ENCODE data around the gene MUC2. TPM values are rescaled to one million over a fixed set of nuclear protein-coding genes. Genes with fewer than 3 reads are reported as not detected.

MUC2 gene
- total and polyA plus RNA-seq, 10 of the 15 experiments (the other 5 are each of a cell fraction or from before 2014, with no cell fraction given), result 0.23 TPM; not detected in 9

DNA sequence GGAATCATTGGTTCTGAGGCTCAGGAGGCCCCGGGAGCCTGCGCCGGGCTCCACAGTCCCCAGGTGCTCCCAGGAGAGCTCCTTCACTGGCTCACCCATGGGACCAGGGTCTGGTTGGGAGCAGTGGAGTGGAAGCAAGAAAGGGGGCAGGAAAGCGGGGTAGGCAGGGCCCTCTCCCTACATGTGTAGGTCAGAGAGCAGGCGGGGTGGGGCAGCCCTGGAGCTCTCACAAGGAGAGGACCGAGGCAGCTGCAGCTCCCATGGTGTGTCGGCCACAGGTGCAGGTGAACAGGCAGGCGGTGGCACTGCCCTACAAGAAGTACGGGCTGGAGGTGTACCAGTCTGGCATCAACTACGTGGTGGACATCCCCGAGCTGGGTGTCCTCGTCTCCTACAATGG lies 28.3 kb downstream of the MUC2 start (continued):
- TF ChIP-seq, protein P1, sequence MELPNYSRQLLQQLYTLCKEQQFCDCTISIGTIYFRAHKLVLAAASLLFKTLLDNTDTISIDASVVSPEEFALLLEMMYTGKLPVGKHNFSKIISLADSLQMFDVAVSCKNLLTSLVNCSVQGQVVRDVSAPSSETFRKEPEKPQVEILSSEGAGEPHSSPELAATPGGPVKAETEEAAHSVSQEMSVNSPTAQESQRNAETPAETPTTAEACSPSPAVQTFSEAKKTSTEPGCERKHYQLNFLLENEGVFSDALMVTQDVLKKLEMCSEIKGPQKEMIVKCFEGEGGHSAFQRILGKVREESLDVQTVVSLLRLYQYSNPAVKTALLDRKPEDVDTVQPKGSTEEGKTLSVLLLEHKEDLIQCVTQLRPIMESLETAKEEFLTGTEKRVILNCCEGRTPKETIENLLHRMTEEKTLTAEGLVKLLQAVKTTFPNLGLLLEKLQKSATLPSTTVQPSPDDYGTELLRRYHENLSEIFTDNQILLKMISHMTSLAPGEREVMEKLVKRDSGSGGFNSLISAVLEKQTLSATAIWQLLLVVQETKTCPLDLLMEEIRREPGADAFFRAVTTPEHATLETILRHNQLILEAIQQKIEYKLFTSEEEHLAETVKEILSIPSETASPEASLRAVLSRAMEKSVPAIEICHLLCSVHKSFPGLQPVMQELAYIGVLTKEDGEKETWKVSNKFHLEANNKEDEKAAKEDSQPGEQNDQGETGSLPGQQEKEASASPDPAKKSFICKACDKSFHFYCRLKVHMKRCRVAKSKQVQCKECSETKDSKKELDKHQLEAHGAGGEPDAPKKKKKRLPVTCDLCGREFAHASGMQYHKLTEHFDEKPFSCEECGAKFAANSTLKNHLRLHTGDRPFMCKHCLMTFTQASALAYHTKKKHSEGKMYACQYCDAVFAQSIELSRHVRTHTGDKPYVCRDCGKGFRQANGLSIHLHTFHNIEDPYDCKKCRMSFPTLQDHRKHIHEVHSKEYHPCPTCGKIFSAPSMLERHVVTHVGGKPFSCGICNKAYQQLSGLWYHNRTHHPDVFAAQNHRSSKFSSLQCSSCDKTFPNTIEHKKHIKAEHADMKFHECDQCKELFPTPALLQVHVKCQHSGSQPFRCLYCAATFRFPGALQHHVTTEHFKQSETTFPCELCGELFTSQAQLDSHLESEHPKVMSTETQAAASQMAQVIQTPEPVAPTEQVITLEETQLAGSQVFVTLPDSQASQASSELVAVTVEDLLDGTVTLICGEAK (IDR thresholded peaks at IDR 0.05; ENCODE audit: borderline replicate concordance), result no peak
- TF ChIP-seq ZNF207 (IDR thresholded peaks at IDR 0.05; ENCODE audit: borderline replicate concordance), result no peak

DNA sequence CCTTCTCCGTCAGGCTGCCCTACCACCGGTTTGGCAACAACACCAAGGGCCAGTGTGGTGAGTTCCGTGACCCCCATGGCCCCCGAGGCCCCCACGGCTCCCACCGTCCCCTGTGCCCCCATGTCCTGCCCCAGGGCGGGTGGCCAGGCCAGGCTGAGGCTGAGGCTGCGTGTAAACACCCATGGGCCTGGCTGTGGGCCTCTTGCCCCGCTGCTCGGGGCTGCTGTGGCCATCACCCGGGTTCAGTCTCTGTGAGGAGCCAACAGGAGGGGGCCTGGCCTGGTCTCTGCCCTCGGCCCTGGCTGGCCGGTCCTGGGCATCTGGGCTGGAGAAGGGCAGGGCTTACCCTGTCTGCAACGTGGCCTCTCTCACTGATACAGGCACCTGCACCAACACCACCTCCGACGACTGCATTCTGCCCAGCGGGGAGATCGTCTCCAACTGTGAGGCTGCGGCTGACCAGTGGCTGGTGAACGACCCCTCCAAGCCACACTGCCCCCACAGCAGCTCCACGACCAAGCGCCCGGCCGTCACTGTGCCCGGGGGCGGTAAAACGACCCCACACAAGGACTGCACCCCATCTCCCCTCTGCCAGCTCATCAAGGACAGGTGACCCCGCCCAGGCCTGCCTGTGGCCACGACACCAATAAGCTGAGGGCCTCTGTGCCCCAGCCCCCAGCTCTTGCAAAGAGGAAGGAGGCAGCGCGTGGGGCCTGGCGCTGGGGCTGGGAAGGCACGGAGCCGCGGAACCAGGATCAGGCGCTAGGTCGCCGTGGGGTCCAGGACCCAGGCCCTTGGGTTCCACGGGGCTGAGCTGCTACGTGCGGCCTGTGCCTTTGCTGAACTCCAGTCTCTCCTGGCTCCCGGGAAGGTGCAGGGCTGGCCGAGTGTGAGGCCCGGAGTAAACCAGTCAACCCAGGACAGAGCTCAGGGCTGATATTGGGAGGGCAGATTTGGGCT lies 29.0 kb downstream of the MUC2 start:
- in situ Hi-C loops (cut with MboI), result no loop called here
- POLR2A ChIA-PET, result no interaction called here
- intact Hi-C loops (cut with micrococcal nuclease; ENCODE audit: unreplicated experiment), result no loop called here

More for the DNA sequence above, 29.0 kb downstream of the MUC2 start:
- H3K27ac ChIP-seq (ENCODE audit: control insufficient read depth, insufficient read depth), result no peak overlapping the region
- no peak overlapping the region for H3K9ac ChIP-seq (ENCODE audit: control insufficient read depth, insufficient read depth, low read length)
- H3K36me3 ChIP-seq (ENCODE audit: control insufficient read depth in 2 of 2, insufficient read depth in 2 of 2, low read length in 1 of 2), result no peaks in the 10 kb centered on the region
- no peak for ATAC-seq
- WGBS (ENCODE audit: insufficient coverage, insufficient replicate concordance, low lambda C conversion rate, missing lambda C conversion rate), result 53% methylated on average over 38 of the region's 44 CpGs
- DNase-seq (ENCODE audit: low read depth, low spot score), result no peak
- no peak overlapping the region for H3K4me3 ChIP-seq
- FAIRE-seq, result no peak
- SMC1A ChIA-PET (ENCODE audit: uncharacterized antibody, unreplicated experiment), result no interaction called here
- no peaks in the 10 kb centered on the region for H3K4me1 ChIP-seq (ENCODE audit: control insufficient read depth, insufficient read depth, low read length)
- no peaks in the 10 kb centered on the region for H3K79me2 ChIP-seq (ENCODE audit: control insufficient read depth, insufficient read depth, low read length)
- H2AFZ ChIP-seq (ENCODE audit: control insufficient read depth, low read depth, low read length), result no peak overlapping the region
- no peak overlapping the region for H3K4me2 ChIP-seq (ENCODE audit: control insufficient read depth, insufficient read depth)
- BruUV-seq (replicated peaks), result no TSS peak
- no peaks in the 10 kb centered on the region; the same call in 2 of the 3 replicates for H3K9me3 ChIP-seq (replicated peaks; ENCODE audit: control insufficient read depth, insufficient read depth, low read length)
- RAD21 ChIA-PET (ENCODE audit: unreplicated experiment), result no interaction called here
- no peaks in the 10 kb centered on the region for H3K27me3 ChIP-seq (replicated peaks in 1 of 2; ENCODE audit: control insufficient read depth in 2 of 2, insufficient read depth in 2 of 2, low read length in 1 of 2)
- CTCF ChIA-PET, result no interaction called here
- no peaks in the 10 kb centered on the region for H4K20me1 ChIP-seq (ENCODE audit: control insufficient read depth, insufficient read depth)
- TF ChIP-seq GABPA (IDR thresholded peaks at IDR 0.05; ENCODE audit: low read depth) (no peak), MEF2A (IDR thresholded peaks at IDR 0.05; ENCODE audit: insufficient read depth, low read depth, low read length) (no peak), IRF4 (IDR thresholded peaks at IDR 0.05; ENCODE audit: low read depth, low read length) (no peak)
